GM18951 (cell line): Measurements from ENCODE around the gene DEDD2.

ENCODE experiments used
- POLR2A ChIP-seq: IDR thresholded peaks from 4 replicates; pipeline ENCODE4 v1.6.1; 2011; ENCODE audit warnings: mild to moderate bottlenecking; ENCODE audit not compliant: insufficient read length, insufficient read depth; ENCODE audit errors: extremely low read depth
- in situ Hi-C: fragments of 300-500 bp; cut with MboI; formaldehyde crosslinking; loops from one replicate; pipeline ENCODE4 v1.12.0; 2022; ENCODE audit warnings: low sequenced_read_pairs, mixed read lengths, inconsistent platforms; ENCODE audit not compliant: unreplicated experiment

The DEDD2 gene

DNA sequence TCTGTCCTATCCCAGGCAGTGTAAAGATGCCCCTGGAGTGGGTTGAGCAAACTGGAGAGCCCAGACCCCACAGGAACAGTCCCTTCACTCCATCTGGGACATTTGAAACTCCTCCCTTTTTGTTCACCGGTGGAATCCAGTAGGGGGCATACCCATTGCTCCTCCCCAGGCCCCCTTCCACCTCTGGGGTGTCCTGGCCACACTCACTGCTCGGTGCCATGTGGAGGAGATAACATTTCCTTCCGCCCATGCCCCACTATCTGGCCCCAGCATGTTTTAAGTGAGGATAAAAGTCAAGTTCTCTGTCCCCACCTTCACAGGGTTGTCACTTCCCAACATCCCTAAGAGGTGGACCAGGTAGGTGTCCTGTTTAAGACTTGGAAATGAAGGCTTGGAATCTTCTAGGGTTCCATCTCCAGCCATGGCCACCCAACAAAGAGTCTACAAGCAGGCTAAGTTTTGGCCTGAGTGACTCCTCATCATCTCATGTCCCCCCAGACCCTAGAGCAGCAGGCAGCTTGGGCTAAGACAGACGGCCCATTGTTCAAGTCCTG lies 11.9 kb upstream of the DEDD2 start:
- in situ Hi-C loops, result no loop called here
- TF ChIP-seq POLR2A, result no peak

DNA sequence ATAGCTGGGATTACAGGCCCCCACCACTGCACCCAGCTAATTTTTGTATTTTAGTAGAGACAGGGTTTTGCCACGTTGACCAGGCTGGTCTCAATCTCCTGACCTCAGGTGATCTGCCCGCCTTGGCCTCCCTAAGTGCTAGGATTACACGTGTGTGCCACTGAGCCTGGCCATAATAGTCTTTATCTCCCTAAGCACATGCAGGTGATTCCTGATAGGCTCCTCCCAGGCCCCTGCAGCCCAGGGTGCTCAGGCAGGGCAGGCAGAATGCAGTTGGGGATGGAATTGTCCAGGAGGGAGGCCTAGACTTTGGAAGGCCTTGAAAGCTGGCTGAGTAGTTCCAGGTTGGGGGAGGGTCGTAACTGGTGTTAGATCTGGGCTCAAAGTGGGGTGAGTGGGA lies 11.2 kb upstream of the DEDD2 start:
- no peak for TF ChIP-seq POLR2A
- in situ Hi-C loops, result no loop called here

GRCh38 chr19:42226886-42227285 lies 9.4 kb upstream of the DEDD2 start:
- in situ Hi-C loops, result no loop called here

GRCh38 chr19:42225718-42226292 lies 8.3 kb upstream of the DEDD2 start:
- in situ Hi-C loops, result no loop called here
- no peak for TF ChIP-seq POLR2A

More at GRCh38 chr19:42226886-42227285, 9.4 kb upstream of the DEDD2 start:
- TF ChIP-seq POLR2A, result no peak

DNA sequence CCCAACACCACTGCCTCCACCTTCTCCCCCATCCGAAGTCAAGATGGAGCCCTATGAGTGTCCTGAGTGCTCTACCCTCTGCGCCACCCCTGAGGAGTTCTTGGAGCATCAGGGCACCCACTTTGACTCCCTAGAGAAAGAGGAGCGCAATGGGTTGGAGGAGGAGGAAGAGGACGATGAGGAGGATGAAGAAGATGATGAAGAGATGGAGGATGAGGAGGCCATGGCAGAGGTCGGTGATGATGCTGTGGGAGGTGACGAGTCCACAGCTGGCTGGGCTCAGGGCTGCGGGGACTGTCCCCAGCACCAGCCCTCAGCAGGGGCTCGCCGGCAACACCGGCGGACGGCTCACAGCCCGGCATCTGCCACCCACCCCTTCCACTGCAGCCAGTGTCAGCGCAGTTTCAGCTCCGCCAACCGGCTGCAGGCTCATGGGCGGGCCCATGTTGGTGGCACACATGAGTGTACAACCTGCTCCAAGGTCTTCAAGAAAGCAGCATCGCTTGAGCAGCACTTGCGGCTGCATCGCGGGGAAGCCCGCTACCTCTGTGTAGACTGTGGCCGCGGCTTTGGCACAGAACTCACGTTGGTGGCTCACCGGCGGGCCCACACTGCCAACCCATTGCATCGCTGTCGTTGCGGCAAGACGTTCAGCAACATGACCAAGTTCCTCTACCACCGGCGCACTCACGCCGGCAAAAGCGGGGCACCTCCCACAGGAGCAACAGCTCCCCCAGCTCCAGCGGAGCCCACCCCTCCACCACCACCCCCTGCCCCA lies 7.7 kb upstream of the DEDD2 start:
- no peak for TF ChIP-seq POLR2A
- in situ Hi-C loops, result no loop called here

- in situ Hi-C loops, result no loop called here
- no peak for TF ChIP-seq POLR2A
Observed at GRCh38 chr19:42220751-42221097, 3.2 kb upstream of the DEDD2 start.

DNA sequence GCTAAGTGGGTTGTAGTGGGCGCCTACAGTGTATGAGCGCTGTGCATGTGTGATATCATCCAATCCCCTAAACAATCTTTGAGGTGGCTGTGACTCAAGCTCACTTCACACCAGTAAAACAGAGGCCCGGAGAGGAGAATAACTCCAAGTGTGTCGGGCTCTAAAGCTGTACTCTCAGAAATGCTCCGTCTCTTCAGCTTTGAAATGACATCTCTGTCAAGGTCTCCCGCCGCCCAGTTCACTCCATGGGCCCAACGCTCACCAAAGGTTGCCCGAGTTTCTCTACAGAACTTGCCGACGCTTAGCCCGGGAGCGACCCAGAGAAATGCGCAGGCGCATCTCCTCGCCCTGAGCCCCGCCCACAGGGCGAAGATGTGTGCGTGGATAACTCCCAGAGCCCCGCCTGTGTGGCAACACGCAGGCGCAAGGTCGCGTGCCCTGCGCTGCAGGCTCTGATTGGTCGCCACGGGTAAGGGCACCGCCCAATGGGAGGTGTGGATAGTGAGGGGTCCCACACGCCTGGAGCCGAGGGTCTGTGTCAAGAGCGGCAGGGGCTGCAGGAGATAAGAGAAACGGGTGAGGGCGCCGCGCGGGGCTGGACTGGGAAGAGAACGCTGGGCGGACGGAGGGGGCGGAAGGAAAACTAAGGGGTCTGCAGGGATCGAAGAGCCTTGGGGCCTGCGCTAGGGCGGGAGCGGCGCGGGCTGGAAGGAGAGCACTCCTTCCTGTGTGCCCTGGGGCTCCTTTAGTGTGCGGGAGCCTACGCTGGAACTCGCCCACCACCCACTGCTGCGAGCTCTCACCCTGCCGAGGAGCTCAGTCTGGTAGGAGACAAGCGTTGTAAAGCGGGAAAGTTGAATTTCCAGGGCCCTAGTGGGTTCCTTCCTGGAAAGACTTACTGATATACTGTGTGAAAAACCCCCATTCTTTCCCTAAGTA lies 2.6 kb upstream of the DEDD2 start, which contains the start of gene ZNF526:
Gene ZNF526, plus strand, starts transcription at position 501 of the 939 bp plus-strand sequence. CDS start 4,092 bp downstream, outside the sequence.
- in situ Hi-C loops, result no loop called here
- peak; percentile 87 for TF ChIP-seq POLR2A

- TF ChIP-seq POLR2A, result no peak
- in situ Hi-C loops, result no loop called here
Observed at GRCh38 chr19:42216653-42217519, 591 bp downstream of the DEDD2 start.

GRCh38 chr19:42214810-42215485 lies 2.5 kb downstream of the DEDD2 start:
- TF ChIP-seq POLR2A, result no peak
- in situ Hi-C loops, result no loop called here

- TF ChIP-seq POLR2A, result no peak
- in situ Hi-C loops, result no loop called here
Observed at GRCh38 chr19:42212886-42213285, 4.6 kb downstream of the DEDD2 start.

GRCh38 chr19:42208612-42209011 lies 8.9 kb downstream of the DEDD2 start:
- no peak for TF ChIP-seq POLR2A
- in situ Hi-C loops, result no loop called here
